Left lobe of liver (tissue), 2 donors: ENCODE results near the gene BTBD1. TPM values are rescaled to one million over a fixed set of nuclear protein-coding genes. Genes with fewer than 3 reads are reported as not detected.
A peak's percentile ranks its signal among the peaks of the same experiment; 100 is the strongest.

Experiments used
- ATAC-seq: fragments of 200-7000 bp; cut with Tn5 transposase; one replicate; pipeline ENCODE4 v1.9.1; 2020; ENCODE audit warnings: mild to moderate bottlenecking, moderate library complexity
- DNase-seq: peaks from one replicate; pipeline ENCODE4 v3.0.0-alpha.2; 2020; ENCODE audit warnings: low spot score
- total RNA-seq: library from RNA; stranded (reverse); gene quantifications from one replicate; pipeline ENCODE4 v1.2.1, GENCODE V29; 2021
- donor health status: DM: no; HTN: no; CAD: no; lungs with moderate emphysema.
- donor health status: DM: no; HTN: yes; CAD: no.

BTBD1 gene
- 17.8 TPM for total RNA-seq

- peak; percentile 93 for DNase-seq
- ATAC-seq, result peak; percentile 97
Measured at GRCh38 chr15:83066734-83067637, at the start of gene BTBD1. TSS of gene BTBD1 (minus strand) at chr15:83067252. CDS start at chr15:83067151, 101 bp downstream.

- no peak for ATAC-seq
- DNase-seq, result no peak
Measured at GRCh38 chr15:83115831-83116565, 48.9 kb upstream of the BTBD1 start.

GRCh38 chr15:83115410-83115809, 48.4 kb upstream of the BTBD1 start:
- ATAC-seq, result no peak
- DNase-seq, result no peak

DNA sequence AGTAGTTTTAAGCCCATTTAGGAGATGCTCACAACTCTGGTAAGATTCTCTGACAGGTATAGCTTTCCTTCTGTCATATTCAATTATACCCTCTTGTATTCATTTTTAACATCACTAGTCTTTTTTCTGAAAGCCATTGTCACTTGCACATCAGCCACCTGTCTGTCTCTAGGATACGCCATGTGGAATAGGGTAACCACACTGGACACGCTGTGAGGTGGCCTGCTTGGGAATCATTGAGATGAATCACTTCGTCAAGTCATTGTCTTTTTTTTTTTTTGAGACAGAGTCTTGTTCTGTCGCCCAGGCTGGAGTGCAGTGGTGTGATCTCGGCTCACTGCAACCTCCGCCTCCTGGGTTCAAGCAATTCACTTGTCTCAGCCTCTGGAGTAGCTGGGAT, 47.8 kb upstream of the BTBD1 start:
- DNase-seq, result no peak
- ATAC-seq, result no peak

GRCh38 chr15:83113881-83114674, 47.0 kb upstream of the BTBD1 start:
- ATAC-seq, result no peak
- DNase-seq, result no peak

GRCh38 chr15:83112956-83113299, 45.9 kb upstream of the BTBD1 start:
- ATAC-seq, result peak; percentile 11
- no peak for DNase-seq

DNA sequence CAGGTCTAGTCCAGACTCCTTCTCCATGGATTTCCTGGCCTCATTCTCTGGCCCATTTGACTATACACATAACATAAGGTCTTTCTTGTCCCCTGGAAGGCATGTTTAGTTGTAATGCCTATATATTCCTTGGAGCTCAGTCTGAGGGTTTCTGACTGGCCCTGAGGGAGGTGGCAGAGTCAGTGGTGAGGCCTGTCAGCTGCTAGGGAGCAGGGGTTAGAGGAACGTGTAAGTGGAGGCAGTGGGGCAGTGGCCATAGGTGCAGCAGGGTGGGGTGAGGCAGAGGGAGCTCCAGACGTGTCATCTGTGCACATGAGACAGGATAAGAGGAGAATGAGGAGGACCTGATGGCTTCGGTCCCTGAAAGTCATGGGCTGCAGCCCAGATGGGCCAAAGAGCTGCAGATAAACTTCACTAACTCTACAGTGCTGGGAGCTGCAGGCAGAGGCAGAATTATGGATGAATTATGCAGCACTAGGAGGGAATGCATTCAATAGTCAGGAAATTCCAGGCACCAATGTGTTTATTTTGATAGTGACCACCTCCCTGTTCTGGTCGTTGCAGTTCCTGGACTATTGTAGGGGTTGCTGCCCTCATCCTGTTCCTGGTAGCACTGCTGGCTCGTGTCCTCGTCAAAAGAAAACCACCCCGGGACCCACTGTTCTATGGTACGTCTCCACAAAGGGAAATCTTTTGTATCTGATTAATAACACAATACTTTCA, 45.3 kb upstream of the BTBD1 start:
- DNase-seq (no peak), ATAC-seq (peak; percentile 29)

GRCh38 chr15:83111149-83111548, 44.1 kb upstream of the BTBD1 start:
- DNase-seq (no peak), ATAC-seq (no peak)

DNA sequence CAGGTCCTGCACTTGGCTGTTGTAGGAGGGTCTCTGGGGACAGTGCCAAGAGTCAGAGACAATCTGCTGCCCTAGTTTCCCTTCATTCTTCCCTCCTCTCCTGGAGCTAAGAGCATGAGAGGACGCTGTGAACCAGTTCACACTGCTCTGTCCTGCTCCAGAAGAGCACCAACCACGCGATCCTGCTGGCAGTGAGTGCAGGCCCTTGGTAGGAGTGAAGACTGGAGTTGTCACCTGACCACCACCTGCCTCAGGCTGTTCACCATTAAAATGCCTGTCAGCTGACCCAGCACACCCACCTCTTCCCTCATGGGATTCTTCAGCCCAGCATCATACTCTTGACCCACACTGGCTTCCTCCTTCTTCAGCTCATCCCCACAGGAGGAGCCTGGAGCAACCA, 43.3 kb upstream of the BTBD1 start:
- ATAC-seq (no peak), DNase-seq (no peak)

GRCh38 chr15:83109532-83109931, 42.5 kb upstream of the BTBD1 start:
- DNase-seq, result no peak
- no peak for ATAC-seq

GRCh38 chr15:83108266-83109219, 41.5 kb upstream of the BTBD1 start:
- ATAC-seq (peak; percentile 62), DNase-seq (peak; percentile 52)

DNA sequence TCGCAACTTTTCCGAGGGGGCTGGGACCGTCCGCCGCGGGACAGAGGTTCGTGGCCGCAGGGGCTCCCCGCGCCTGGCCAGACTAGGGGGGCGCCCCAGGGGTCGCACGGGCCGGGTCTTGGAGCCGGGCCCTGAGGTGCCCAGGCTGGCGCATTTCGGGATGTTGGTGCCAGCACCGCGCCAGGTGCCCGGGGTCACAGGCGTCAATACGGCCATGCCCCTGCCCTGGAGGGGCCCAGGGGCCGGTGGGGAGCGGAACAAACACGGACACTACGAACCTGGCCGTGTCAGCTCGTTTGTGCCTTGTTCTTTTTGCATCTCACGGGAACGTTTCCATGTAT, 40.8 kb upstream of the BTBD1 start:
- ATAC-seq (no peak), DNase-seq (peak; percentile 48)

DNA sequence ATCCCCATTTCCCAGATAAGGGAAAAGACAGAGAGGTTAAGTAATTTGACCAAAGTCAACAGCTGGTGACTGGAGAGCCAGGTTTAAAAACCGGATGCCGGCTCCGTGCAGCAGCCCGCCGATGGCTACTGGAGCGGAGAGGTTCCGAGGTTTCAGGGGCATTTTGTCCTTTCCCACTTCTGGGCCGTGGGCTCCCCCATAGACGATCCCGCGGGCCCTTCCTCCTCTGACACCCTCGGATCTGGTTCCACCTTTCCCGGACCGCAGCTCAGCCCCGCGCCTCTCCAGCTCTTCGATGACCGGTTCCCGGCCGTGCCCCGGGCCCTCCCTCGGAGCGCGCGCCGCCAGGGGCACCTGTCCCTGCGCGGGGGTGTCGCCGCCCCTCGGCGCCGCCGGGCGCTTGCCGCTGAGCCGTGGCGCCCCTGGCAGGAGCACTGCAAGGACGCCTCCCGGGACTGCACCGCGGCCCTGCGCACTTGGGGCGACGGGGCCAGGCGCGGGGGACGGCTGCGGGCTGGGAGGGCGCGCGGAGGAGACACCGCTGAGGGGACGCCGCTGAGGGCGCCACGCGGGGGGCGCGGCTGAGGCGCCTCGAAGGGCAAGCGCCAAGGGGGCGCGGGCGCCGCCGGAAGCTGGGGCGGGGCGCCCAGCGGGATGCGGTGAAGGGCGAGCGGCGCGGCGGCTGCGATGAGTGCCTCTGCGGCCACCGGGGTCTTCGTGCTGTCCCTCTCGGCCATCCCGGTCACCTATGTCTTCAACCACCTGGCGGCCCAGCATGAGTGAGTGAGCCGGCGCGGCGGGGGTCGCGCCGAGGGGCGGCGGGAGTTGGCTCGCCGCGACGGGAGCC, 40.2 kb upstream of the BTBD1 start, which contains the start of gene TM6SF1:
Gene TM6SF1 (plus strand): TSS at position 652 of the 847 bp plus-strand sequence. CDS start 36 bp downstream, at position 688.
- DNase-seq (no peak), ATAC-seq (peak; percentile 30)

GRCh38 chr15:83105440-83105839, 38.4 kb upstream of the BTBD1 start:
- DNase-seq, result no peak
- ATAC-seq, result no peak

DNA sequence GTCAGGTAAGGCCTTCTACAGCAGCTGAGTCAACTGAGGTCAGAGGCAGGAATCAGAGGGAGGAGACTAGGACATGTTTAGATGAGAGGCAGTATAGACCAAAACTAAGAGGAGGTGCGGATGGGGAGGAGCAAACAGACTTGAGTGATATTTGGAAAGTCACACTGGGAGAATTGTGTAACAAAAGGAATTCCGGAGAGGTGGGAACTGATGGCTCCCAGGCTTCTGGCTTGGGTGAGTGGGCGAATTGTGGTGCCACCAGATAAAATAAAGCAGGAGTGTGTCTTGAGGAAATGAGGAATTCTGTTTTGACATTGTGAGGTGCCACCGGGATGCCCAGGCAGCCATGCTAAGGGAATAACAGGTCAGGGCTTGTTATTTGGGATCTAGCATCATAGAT, 37.1 kb upstream of the BTBD1 start:
- DNase-seq, result no peak
- no peak for ATAC-seq

DNA sequence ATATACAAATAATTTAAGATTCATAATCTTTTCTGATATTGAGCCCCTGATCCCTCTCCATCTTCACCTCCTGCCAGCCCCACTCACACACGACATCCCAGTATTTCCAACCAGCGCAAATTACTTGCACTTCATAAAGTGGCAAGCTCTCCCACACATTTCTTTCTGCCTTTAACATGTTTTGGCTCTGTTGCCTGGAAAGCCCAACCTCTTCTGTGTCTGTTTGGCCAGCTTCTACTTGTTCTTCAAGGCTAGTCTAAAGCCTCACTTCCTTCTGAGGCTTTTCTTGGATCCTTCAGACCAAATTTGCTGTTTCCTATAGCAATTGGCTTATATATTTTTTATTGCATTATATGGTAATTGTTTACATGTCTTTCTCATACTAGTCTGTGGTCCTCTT, 35.3 kb upstream of the BTBD1 start:
- DNase-seq (no peak), ATAC-seq (no peak)

- DNase-seq (no peak), ATAC-seq (no peak)
Measured at GRCh38 chr15:83100097-83100646, 33.1 kb upstream of the BTBD1 start.

DNA sequence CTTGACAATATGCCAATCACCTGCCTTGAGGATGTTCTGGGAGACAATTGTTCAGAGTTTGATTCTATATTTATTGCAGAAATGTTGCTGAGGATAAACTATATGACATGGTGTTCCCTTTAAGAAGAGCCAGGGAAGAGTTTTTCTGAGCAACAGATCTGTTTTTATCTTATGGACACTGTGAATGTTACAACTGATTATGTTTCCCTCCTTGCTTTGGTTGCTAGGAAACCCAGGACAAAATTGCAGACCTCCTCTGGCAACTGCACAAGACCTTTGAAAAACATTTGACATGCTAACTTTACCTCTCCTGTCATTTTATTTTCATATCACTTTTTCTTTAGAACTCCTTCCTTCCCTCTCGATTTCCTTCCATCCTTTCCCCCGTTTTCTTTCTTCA, 32.2 kb upstream of the BTBD1 start:
- DNase-seq, result no peak
- ATAC-seq, result no peak
